Uterus (tissue), 2 donors: ENCODE measurements around the gene ACOD1.
"Not testable (repeated sequence)": the region's sequence is repeated elsewhere in the genome, so short reads cannot be mapped to it uniquely, and the experiment has no call there.

Experiments
- POLR2A ChIP-seq, 2 donors: fragments of 450-650 bp; IDR thresholded peaks; one replicate each; pipeline ENCODE4 v1.6.1; 2016; ENCODE audit warnings: antibody characterized with exemption in 2 of 2, mild to moderate bottlenecking in 1 of 2, moderate library complexity in 1 of 2
- TF ChIP-seq, protein P1 (sequence below), 4 experiments: fragments of 200-600 bp in 2 of 4; fragments of 450-650 bp in 2 of 4; sonication (generic) in 2 of 4; IDR thresholded peaks; one replicate each; pipeline ENCODE4 v1.5.1; 2016 to 2019; ENCODE audit warnings: antibody characterized with exemption in 4 of 4, mild to moderate bottlenecking in 2 of 4, moderate library complexity in 1 of 4

DNA sequence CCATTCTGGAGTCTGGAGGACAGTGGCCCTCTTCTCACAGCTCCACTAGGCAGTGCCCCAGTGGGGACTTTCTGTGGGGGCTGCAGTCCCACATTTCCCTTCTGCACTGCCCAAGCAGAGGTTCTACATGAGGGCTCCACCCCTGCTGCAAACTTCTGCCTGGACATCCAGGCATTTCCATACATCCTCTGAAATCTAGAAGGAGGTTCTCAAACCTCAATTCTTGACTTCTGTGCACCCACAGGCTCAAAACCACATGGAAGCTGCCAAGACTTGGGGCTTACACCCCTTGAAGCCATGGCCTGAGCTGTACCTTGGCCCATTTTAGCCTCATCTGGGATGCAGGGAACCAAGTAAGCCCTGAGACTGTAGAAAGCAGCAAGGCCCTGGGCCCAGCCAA is 11.4 kb downstream of the ACOD1 start:
- TF ChIP-seq, protein P1, sequence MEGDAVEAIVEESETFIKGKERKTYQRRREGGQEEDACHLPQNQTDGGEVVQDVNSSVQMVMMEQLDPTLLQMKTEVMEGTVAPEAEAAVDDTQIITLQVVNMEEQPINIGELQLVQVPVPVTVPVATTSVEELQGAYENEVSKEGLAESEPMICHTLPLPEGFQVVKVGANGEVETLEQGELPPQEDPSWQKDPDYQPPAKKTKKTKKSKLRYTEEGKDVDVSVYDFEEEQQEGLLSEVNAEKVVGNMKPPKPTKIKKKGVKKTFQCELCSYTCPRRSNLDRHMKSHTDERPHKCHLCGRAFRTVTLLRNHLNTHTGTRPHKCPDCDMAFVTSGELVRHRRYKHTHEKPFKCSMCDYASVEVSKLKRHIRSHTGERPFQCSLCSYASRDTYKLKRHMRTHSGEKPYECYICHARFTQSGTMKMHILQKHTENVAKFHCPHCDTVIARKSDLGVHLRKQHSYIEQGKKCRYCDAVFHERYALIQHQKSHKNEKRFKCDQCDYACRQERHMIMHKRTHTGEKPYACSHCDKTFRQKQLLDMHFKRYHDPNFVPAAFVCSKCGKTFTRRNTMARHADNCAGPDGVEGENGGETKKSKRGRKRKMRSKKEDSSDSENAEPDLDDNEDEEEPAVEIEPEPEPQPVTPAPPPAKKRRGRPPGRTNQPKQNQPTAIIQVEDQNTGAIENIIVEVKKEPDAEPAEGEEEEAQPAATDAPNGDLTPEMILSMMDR (IDR thresholded peaks at IDR 0.05) = not testable (repeated sequence)
- not testable (repeated sequence) for TF ChIP-seq POLR2A (IDR thresholded peaks at IDR 0.05)
